ENCODE measurements around the gene JPH2.
"Not testable (repeated sequence)": the region's sequence is repeated elsewhere in the genome, so short reads cannot be mapped to it uniquely, and the experiment has no call there.

The JPH2 gene

GRCh38 chr20:44135012-44135412 lies 52.0 kb downstream of the JPH2 start:
- Mint-ChIP-seq H3K4me1 (no peaks in the 10 kb centered on the region), H3K27me3 (peaks cover 15% of the 10 kb centered on the region), H3K9me3 (no peaks in the 10 kb centered on the region), H3K27ac (no peak overlapping the region), H3K4me3 (no peak overlapping the region)
- peak in 1 of 2 donors; percentile 35 for DNase-seq
- ATAC-seq, result peak; percentile 67

DNA sequence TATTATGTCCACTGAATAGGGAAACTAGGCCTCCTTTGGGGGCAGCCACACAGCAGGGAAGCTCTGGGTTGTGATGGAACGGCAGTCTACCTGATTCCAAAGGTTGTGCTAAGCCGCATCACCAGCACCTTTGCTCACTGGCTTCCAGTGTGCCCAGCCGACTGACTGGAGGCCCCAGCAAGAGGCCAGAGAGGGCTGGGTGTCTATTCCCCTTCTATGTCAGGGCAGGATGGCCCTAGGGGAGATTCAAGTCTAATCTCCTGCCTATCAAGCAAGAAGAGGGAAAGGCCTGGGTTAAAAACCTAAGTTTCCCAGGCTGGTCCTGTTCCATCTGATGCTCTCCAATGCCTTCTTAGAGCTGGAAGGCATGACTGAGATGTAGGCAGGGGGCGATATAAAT lies 53.6 kb downstream of the JPH2 start:
- Mint-ChIP-seq H3K9me3 (no peaks in the 10 kb centered on the region), H3K27ac (no peak overlapping the region), H3K27me3 (peaks cover 3% of the 10 kb centered on the region), H3K4me3 (no peak overlapping the region), H3K4me1 (no peaks in the 10 kb centered on the region)
- ATAC-seq, result no peak
- no peak for DNase-seq

DNA sequence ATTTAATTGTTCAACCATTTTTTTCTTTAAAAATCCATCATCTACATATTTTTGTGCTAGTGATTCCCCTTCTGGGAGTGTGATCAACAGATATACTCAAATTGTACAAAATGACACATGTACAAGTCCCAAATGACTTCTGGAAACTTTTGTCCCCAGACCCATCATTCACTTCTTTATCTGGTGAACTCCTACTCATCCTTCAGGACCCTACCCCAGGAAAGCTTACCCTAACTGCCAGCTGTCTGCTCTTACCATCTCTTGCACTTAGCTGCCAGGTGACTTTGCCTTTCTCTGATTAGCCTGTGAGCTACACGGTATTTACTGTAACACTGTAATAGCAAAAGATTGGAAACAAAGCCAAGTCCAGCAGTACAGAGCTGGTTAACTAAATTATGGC lies 55.3 kb downstream of the JPH2 start:
- Mint-ChIP-seq H3K27ac (peak overlapping the region in 1 of 2 donors; percentile 2), H3K9me3 (no peaks in the 10 kb centered on the region), H3K27me3 (peaks cover 5% of the 10 kb centered on the region), H3K4me3 (no peak overlapping the region), H3K4me1 (no peaks in the 10 kb centered on the region)
- no peak for ATAC-seq
- DNase-seq, result no peak

DNA sequence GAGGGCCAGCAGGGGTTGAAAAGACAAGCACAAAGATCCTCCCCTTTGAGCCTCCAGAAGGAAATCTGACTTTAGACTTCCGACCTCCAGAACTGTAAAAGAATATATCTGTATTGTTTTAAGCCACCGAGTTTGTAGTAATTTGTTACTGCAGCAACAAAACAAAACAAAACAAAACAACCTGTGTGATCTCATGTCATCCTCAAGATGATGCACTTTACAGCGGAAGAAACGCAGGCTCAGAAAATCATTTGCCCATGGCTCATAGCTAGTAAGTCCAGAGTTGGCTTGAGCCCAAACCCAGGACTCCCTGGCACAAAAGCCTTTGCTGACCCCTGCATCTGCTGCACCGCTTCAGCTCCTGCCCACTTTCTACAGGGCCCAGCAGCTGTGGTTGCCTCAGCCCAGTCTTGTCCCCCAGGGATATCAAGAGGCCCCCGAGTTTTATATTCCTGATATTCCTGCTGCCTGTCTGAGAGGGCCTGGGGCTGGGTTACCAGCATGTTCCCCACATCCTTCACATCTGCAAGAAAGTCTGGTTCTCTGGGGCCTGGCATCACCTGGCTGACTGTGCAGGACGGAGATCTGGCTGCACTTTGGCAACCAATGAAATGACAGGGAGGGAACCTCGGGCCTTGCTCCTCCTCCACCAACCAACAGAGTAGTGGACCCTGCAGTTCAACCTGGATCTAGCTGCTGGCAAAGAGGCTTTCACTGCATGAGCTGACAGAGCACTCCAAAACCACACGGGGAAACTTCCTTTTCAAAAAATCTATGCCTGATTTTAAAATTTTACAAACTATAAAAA lies 56.9 kb downstream of the JPH2 start:
- Mint-ChIP-seq H3K4me1 (no peaks in the 10 kb centered on the region), H3K9me3 (no peaks in the 10 kb centered on the region), H3K4me3 (no peak overlapping the region), H3K27ac (peak overlapping the region in 1 of 2 donors; percentile 27), H3K27me3 (peaks cover 9% of the 10 kb centered on the region)
- DNase-seq (no peak), ATAC-seq (no peak)

- H3K4me1 Mint-ChIP-seq, DNase-seq, H3K27ac Mint-ChIP-seq, ATAC-seq, H3K4me3 Mint-ChIP-seq, H3K9me3 Mint-ChIP-seq: not testable (repeated sequence)
- H3K27me3 Mint-ChIP-seq, result peaks cover 11% of the 10 kb centered on the region
Observed at GRCh38 chr20:44129300-44129699, 57.7 kb downstream of the JPH2 start.

GRCh38 chr20:44126445-44126844 lies 60.5 kb downstream of the JPH2 start:
- no peak overlapping the region for H3K27ac Mint-ChIP-seq
- no peaks in the 10 kb centered on the region for H3K4me1 Mint-ChIP-seq

GRCh38 chr20:44125332-44126127 lies 61.5 kb downstream of the JPH2 start:
- Mint-ChIP-seq H3K27ac (peak overlapping the region in 1 of 2 donors; percentile 46), H3K4me1 (no peaks in the 10 kb centered on the region), H3K9me3 (no peaks in the 10 kb centered on the region), H3K4me3 (no peak overlapping the region), H3K27me3 (peaks cover 36% of the 10 kb centered on the region)
- ATAC-seq (no peak), DNase-seq (no peak)

More at GRCh38 chr20:44126445-44126844, 60.5 kb downstream of the JPH2 start:
- Mint-ChIP-seq H3K4me3 (no peak overlapping the region), H3K9me3 (no peaks in the 10 kb centered on the region), H3K27me3 (peaks cover 36% of the 10 kb centered on the region)
- no peak for ATAC-seq
- DNase-seq, result no peak

DNA sequence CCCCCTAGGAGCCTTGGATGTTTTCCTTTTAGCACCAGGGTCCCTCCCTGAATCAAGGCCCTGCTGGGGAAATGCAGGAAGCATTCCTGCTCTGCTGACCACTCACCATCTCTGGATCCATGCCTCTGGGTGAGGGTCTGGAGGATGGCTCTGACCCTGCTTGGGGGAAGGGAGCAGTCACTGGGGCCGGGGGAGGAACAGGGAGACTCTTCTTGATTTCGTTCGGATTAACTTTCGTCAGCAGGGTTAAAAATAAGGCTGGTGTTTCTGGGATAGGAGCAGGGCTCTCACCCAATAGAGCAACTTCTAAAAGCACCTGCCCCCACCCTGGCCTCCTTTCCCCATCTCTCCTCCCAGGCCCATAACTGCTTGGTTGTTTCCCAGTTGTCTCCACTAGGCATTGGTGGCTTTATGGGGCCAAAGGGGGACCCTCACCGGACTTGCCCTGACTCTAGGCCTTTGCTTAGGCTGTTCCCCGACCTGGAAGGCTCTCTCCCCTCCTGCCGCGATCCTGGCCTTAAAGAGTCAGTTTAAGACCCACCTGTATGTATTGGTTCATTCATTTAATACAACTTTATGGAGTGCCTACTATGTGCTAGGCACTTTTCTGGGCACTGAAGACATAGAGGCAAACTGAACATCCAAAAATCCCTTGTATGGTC lies 63.0 kb downstream of the JPH2 start:
- no peaks in the 10 kb centered on the region for H3K9me3 Mint-ChIP-seq
- no peak for ATAC-seq
- H3K27me3 Mint-ChIP-seq, result peaks cover 36% of the 10 kb centered on the region
- no peaks in the 10 kb centered on the region for H3K4me1 Mint-ChIP-seq
- H3K27ac Mint-ChIP-seq, result no peak overlapping the region
- no peak overlapping the region for H3K4me3 Mint-ChIP-seq
- DNase-seq, result no peak

DNA sequence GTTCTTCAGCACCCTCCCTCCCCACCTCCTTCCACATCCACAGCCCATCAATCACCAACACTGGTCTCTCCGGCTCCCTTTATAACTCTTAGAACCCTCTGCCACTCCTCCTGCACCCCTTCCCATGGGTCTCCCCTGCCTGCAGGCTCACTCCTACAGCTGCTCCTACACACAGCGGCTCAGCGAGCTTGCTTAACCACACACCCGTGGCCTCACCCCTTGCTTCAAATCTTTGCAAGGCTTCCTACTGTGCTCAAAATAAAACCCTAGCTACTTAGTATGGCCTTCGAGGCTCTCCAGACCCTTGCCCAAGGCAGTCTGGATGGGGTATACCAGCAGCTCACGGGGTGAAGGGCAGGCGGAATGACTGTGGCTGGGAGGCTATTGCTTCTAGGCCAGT lies 63.7 kb downstream of the JPH2 start:
- no peaks in the 10 kb centered on the region for H3K4me1 Mint-ChIP-seq
- H3K4me3 Mint-ChIP-seq, result no peak overlapping the region
- no peaks in the 10 kb centered on the region for H3K9me3 Mint-ChIP-seq
- peaks cover 42% of the 10 kb centered on the region for H3K27me3 Mint-ChIP-seq
- no peak for ATAC-seq
- no peak overlapping the region for H3K27ac Mint-ChIP-seq
- DNase-seq, result no peak

DNA sequence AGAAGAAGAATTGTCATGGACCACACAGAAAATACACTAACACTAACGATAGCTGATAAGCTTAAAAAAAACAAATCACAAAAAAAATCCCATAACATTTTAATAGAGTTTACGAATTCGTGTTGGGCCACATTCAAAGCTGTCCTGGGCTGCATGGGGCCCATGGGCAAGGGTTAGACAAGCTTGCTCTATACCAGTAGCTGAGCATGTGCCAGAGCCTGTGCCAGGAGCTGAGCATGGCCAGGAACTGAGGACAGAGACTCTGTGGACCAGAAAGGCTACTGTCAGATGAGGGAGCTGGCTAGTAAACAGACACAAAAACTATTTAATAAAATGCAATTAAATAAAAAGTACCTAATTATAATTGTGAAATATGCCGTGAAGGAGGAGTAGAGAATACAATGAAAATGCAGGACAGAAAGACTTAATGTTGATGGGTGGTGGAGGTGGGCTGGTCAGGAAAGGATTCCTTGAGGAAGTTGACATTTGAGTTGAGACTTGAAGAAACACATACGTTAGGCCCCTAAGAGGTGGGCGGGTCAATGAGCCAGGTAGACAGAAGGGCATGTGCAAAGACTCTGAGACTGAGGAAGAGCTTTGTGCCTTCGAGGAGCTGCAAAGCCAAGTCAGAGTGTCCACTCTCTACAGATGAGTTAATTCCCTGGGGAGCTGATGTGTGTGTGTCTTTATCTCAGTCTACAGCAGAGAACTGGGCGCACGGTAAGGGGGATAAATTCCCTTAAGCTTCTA lies 66.1 kb downstream of the JPH2 start:
- Mint-ChIP-seq H3K4me1 (peaks cover 6% of the 10 kb centered on the region), H3K27ac (no peak overlapping the region), H3K4me3 (no peak overlapping the region), H3K27me3 (peaks cover 54% of the 10 kb centered on the region), H3K9me3 (no peaks in the 10 kb centered on the region)
- no peak for ATAC-seq
- DNase-seq, result no peak

- Mint-ChIP-seq H3K9me3 (no peaks in the 10 kb centered on the region), H3K4me1 (peaks cover 6% of the 10 kb centered on the region), H3K27me3 (peaks cover 67% of the 10 kb centered on the region), H3K27ac (no peak overlapping the region), H3K4me3 (no peak overlapping the region)
- DNase-seq (no peak), ATAC-seq (no peak)
Observed at GRCh38 chr20:44118185-44119033, 68.6 kb downstream of the JPH2 start.

DNA sequence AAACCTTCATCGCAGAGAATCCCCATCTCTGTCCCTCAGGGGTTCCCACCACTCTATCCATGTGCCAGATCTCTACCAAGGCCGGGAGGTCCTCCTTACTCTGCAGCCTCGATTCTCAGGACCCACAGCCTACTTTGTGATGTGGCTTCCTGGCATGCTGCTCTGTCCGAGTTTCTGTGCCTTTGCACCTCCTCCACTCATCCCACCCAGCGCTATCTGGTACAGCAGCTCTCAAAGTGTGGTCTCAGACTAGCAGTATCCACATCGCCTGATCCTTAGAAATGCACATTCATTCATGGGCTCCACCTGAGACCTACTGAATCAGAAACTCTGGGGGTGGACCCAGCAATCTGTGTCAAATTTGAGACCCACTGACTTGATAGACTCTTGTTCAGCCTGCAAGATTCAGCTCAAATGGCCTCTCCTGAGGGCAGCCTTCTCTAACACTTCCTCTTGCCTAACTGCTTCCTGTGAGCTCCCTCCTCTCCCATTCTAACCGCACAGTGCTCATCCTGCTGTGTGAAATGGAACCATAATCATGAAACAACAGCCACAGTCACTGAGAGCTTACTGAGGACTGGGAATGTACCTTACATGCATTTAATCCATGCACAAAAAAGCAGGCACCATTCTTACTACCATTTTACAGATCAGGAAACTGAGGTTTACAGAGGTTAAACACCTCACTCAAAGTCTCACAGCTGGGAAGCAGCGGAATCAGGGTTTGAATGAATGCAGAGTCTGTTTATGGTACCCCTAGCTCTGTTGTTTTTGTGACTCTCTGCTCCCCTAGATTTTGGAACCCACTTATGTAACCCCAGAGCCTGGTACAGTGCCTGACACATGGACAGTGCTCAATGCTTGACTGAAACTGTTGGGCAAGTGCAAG lies 69.4 kb downstream of the JPH2 start:
- ATAC-seq, result no peak
- no peaks in the 10 kb centered on the region for H3K9me3 Mint-ChIP-seq
- H3K27me3 Mint-ChIP-seq, result peaks cover 62% of the 10 kb centered on the region
- peaks cover 6% of the 10 kb centered on the region for H3K4me1 Mint-ChIP-seq
- DNase-seq, result no peak
- no peak overlapping the region for H3K4me3 Mint-ChIP-seq
- H3K27ac Mint-ChIP-seq, result no peak overlapping the region

GRCh38 chr20:44115762-44116644 lies 71.0 kb downstream of the JPH2 start:
- Mint-ChIP-seq H3K4me1 (peaks cover 6% of the 10 kb centered on the region), H3K9me3 (no peaks in the 10 kb centered on the region), H3K27ac (no peak overlapping the region), H3K27me3 (peaks cover 54% of the 10 kb centered on the region), H3K4me3 (peak overlapping the region in 1 of 2 donors; percentile 17)
- DNase-seq (no peak), ATAC-seq (no peak)
